GM12878 (cell line): ENCODE measurements around the gene ENO2. TPM values are rescaled to one million over a fixed set of nuclear protein-coding genes. Genes with fewer than 3 reads are reported as not detected.

Experiments
- ATAC-seq: fragments of 200-7000 bp; cut with Tn5 transposase; 3 replicates; pipeline ENCODE4 v1.9.1; 2020; ENCODE audit warnings: mild to moderate bottlenecking, moderate library complexity
- BruUV-seq: library from RNA; stranded (reverse); fragments of 400-500 nt; replicated peaks from 2 replicates; lab custom pipeline; 2021; lab: Mats Ljungman, UMichigan
- CTCF ChIA-PET: fragments of 300-600 bp; sonication (Branson Sonifier 250); formaldehyde crosslinking; extraction: SDS; loops from one replicate; lab custom pipeline; 2021; ENCODE audit warnings: inconsistent platforms; lab: Yijun Ruan, JAX
- POLR2A ChIA-PET: fragments of 350-600 bp; formaldehyde crosslinking; extraction: SDS; loops from one replicate; lab custom pipeline; 2021; ENCODE audit warnings: inconsistent platforms; lab: Charles Lee
- RAD21 ChIA-PET: fragments of 300-600 bp; sonication (Branson Sonifier 250); formaldehyde crosslinking; loops from one replicate; lab custom pipeline; 2023; ENCODE audit warnings: antibody characterized with exemption; ENCODE audit not compliant: unreplicated experiment; lab: Charles Lee
- SMC1A ChIA-PET: fragments of 300-600 bp; sonication (Branson Sonifier 250); formaldehyde crosslinking; loops from one replicate; lab custom pipeline; 2023; ENCODE audit not compliant: unreplicated experiment, uncharacterized antibody; lab: Charles Lee
- DNase-seq: peaks from one replicate; pipeline ENCODE4 v3.0.0-alpha.2; 2011; ENCODE audit warnings: low read depth, low spot score
- FAIRE-seq: peaks from 3 replicates; lab custom pipeline; 2011; peaks lifted over from hg19 to GRCh38; lab: Jason Lieb, UNC
- H2AFZ ChIP-seq: 2 replicates; pipeline ENCODE4 v1.6.0; 2011; ENCODE audit warnings: low read depth, low read length, control low read depth; ENCODE audit not compliant: control insufficient read depth
- H3K27ac ChIP-seq: 2 replicates; pipeline ENCODE4 v1.5.1; 2011; ENCODE audit warnings: control low read depth; ENCODE audit not compliant: control insufficient read depth, insufficient read depth
- H3K27me3 ChIP-seq, 2 experiments: replicated peaks in 1 of 2; 2 replicates each; pipeline versions ENCODE4 v1.6.0 to v1.6.1; 2011; ENCODE audit warnings: low read length in 1 of 2; ENCODE audit not compliant: control insufficient read depth in 2 of 2, insufficient read depth in 2 of 2
- H3K36me3 ChIP-seq, 2 experiments: 2 replicates each; pipeline ENCODE4 v1.5.1; 2011; ENCODE audit warnings: low read length in 1 of 2; ENCODE audit not compliant: control insufficient read depth in 2 of 2, insufficient read depth in 2 of 2
- H3K4me1 ChIP-seq: 2 replicates; pipeline ENCODE4 v1.6.1; 2011; ENCODE audit warnings: mild to moderate bottlenecking, low read length, moderate library complexity, mixed read lengths; ENCODE audit not compliant: control insufficient read depth, insufficient read depth
- H3K4me2 ChIP-seq: 2 replicates; pipeline ENCODE4 v1.6.0; 2011; ENCODE audit warnings: control low read depth; ENCODE audit not compliant: control insufficient read depth, insufficient read depth
- H3K4me3 ChIP-seq: fragments of 200-600 bp; sonication (generic); 2 replicates; pipeline ENCODE4 v1.5.1; 2016
- H3K79me2 ChIP-seq: 2 replicates; pipeline ENCODE4 v1.6.0; 2011; ENCODE audit warnings: low read length; ENCODE audit not compliant: control insufficient read depth, insufficient read depth
- H3K9ac ChIP-seq: 2 replicates; pipeline ENCODE4 v1.8.0; 2011; ENCODE audit warnings: low read length, control low read depth, mixed read lengths; ENCODE audit not compliant: control insufficient read depth, insufficient read depth
- H3K9me3 ChIP-seq: replicated peaks from 3 replicates; pipeline ENCODE4 v1.5.1; 2011; ENCODE audit warnings: mild to moderate bottlenecking, low read length; ENCODE audit not compliant: control insufficient read depth, insufficient read depth
- H4K20me1 ChIP-seq: 2 replicates; pipeline ENCODE4 v1.6.0; 2011; ENCODE audit not compliant: control insufficient read depth, insufficient read depth
- BMI1 ChIP-seq: fragments of 450-650 bp; IDR thresholded peaks from 2 replicates; pipeline ENCODE4 v1.6.1; 2016; ENCODE audit warnings: mild to moderate bottlenecking, moderate library complexity, borderline replicate concordance
- CHD2 ChIP-seq: IDR thresholded peaks from 2 replicates; pipeline ENCODE4 v1.6.1; 2011; ENCODE audit warnings: low read depth, low read length, improper control_type of control experiment, borderline replicate concordance
- ETV6 ChIP-seq, 2 experiments: fragments of 450-650 bp in 1 of 2; IDR thresholded peaks in 1 of 2; conservative IDR thresholded peaks in 1 of 2; 2 replicates each; pipeline ENCODE4 v1.6.1; 2014; ENCODE audit warnings: antibody characterized with exemption in 1 of 2, borderline replicate concordance in 1 of 2, low read depth in 1 of 2, mild to moderate bottlenecking in 1 of 2, moderate library complexity in 1 of 2
- PML ChIP-seq: IDR thresholded peaks from 2 replicates; pipeline ENCODE4 v1.6.1; 2012; ENCODE audit warnings: low read length, inconsistent platforms
- POLR2A ChIP-seq: IDR thresholded peaks from 2 replicates; pipeline ENCODE4 v1.6.1; 2011; ENCODE audit warnings: low read depth, mild to moderate bottlenecking, low read length
- POLR2AphosphoS2 ChIP-seq: IDR thresholded peaks from 2 replicates; pipeline ENCODE4 v1.6.1; 2011; ENCODE audit warnings: low read depth, mild to moderate bottlenecking, low read length, improper control_type of control experiment, moderate library complexity
- RELB ChIP-seq: fragments of 450-650 bp; IDR thresholded peaks from 2 replicates; pipeline ENCODE4 v1.6.1; 2017; ENCODE audit warnings: low read depth, mild to moderate bottlenecking, moderate library complexity
- WGBS: methylation state at CpG from one replicate; pipeline ENCODE4 v1.1.6; 2016; ENCODE audit warnings: low lambda C conversion rate; ENCODE audit not compliant: insufficient replicate concordance, insufficient coverage; ENCODE audit errors: missing lambda C conversion rate; 5-methylcytosine and 5-hydroxymethylcytosine counted together
- in situ Hi-C: fragments of 300-500 bp; cut with MboI; formaldehyde crosslinking; loops from 9 replicates; pipeline ENCODE4 v1.14.3; 2018; ENCODE audit warnings: mixed read lengths
- intact Hi-C: fragments of 100-400 bp; cut with micrococcal nuclease; formaldehyde crosslinking; loops from one replicate; pipeline ENCODE4 v1.14.2; 2022; ENCODE audit not compliant: unreplicated experiment
- polyA plus RNA-seq, 11 experiments: library from polyadenylated mRNA; depleted of rRNA in 4 of 11; unstranded in 6 of 11; stranded (reverse) in 5 of 11; fragments of >200 nt; fragmentation: Nextera tagmentation in 4 of 11; fragmentation: Illumina TruSeq in 1 of 11; extraction: Ambion mirVana in 4 of 11; extraction: Trizol in 1 of 11; gene quantifications; 1 replicate in 1 of 11; 2 replicates in 10 of 11; pipeline versions ENCODE4 v1.2.1 to v1.2.3, GENCODE V29; 2011 to 2016; ENCODE audit warnings: inconsistent platforms in 2 of 11, missing spikeins in 2 of 11, low read depth in 1 of 11
- total RNA-seq, 4 experiments: library from RNA; depleted of rRNA in 3 of 4; stranded (reverse); fragments of >200 nt in 3 of 4; fragmentation: Illumina TruSeq in 1 of 4; extraction: Trizol in 1 of 4; gene quantifications; 2 replicates each; pipeline versions ENCODE4 v1.2.1 to v1.2.3, GENCODE V29; 2013 to 2021

The ENO2 gene
- total and polyA plus RNA-seq, 10 of the 15 experiments (the other 5 are each of a cell fraction or from before 2014, with no cell fraction given): 24.8 to 196 (median 43.1) TPM

- Histone ChIP-seq H2AFZ (no peak overlapping the region), H3K27ac (peak overlapping the region; percentile 92), H3K4me2 (peak overlapping the region; percentile 86), H3K79me2 (peaks cover 24% of the 10 kb centered on the region), H3K9ac (peak overlapping the region; percentile 96), H3K4me1 (peaks cover 11% of the 10 kb centered on the region; the same call in 1 of the 2 replicates), H4K20me1 (no peaks in the 10 kb centered on the region), H3K4me3 (peak overlapping the region; percentile 41), H3K9me3 (no peaks in the 10 kb centered on the region), H3K36me3 (peaks cover 5 to 6% of the 10 kb centered on the region in 2 experiments; a peak in 3 of 4 replicates), H3K27me3 (no peaks in the 10 kb centered on the region)
- in situ Hi-C loops (no loop called here), intact Hi-C loops (loop anchor here (2.0 kb wide), 1 partner anchor 14 kb away; no protein-coding TSS in a partner anchor)
- no peak for FAIRE-seq
- CTCF ChIA-PET: interaction anchor here (0.7 to 8.6 kb wide), 16 partner anchors 9 to 174 kb away, joined by 3 to 111 read pairs (median 6); partner anchors contain the start of genes C1RL, CDCA3, LPCAT3 and SPSB2
- POLR2A ChIA-PET: interaction anchor here (0.9 to 17.8 kb wide), 15 partner anchors 8 to 87 kb away, joined by 3 to 524 read pairs (median 6); partner anchors contain the start of genes ATN1, CDCA3, EMG1 and LPCAT3
- TF ChIP-seq POLR2AphosphoS2: 0 out of 2 replicates have a peak, but pooled peaks have one; percentile 47
- TF ChIP-seq RELB: 0 out of 2 replicates have a peak, but pooled peaks have one; percentile 7
- TF ChIP-seq CHD2: 0 out of 2 replicates have a peak, but pooled peaks have one; percentile 13
- peak; percentile 33; the same call in 1 of the 2 replicates for TF ChIP-seq POLR2A
- no peak for TF ChIP-seq BMI1
- TF ChIP-seq ETV6 (conservative IDR thresholded peaks at IDR 0.05 in 1 of 2, IDR thresholded peaks at IDR 0.05 in 1 of 2; ENCODE audit: borderline replicate concordance in 1 of 2, low read depth in 1 of 2): no peak
- no peak for TF ChIP-seq PML
- no peak for ATAC-seq
- DNase-seq: no peak
- 76% methylated on average over 30 of the region's 32 CpGs for WGBS
- SMC1A ChIA-PET: interaction anchor here (1.0 to 1.6 kb wide), 6 partner anchors 9 to 71 kb away, joined by 3 to 12 read pairs (median 4); partner anchors contain the start of gene TPI1
- RAD21 ChIA-PET: interaction anchor here (0.9 to 1.9 kb wide), 9 partner anchors 12 to 87 kb away, joined by 3 to 8 read pairs (median 4); partner anchors contain the start of genes CDCA3 and SPSB2
- BruUV-seq: TSS peak; percentile 47
Measured at GRCh38 chr12:6938353-6939190, 24.2 kb downstream of the ENO2 start.
